Activated CD4-positive, alpha-beta T cell treated with anti-CD3 and anti-CD28 coated beads for 4 hours (primary cell): ENCODE data around the gene PNLIPRP2.

Experiments
- DNase-seq, 2 donors: peaks; one replicate each; pipeline ENCODE4 v3.0.0-alpha.2; 2020

The PNLIPRP2 gene

GRCh38 chr10:116686632-116687031, 65.9 kb downstream of the PNLIPRP2 start:
- no peak for DNase-seq

GRCh38 chr10:116687633-116688032, 66.9 kb downstream of the PNLIPRP2 start:
- DNase-seq = no peak

GRCh38 chr10:116688241-116688711, 67.5 kb downstream of the PNLIPRP2 start:
- DNase-seq = no peak

- no peak for DNase-seq
Measured at GRCh38 chr10:116688741-116689495, 68.2 kb downstream of the PNLIPRP2 start.

GRCh38 chr10:116689744-116690143, 69.0 kb downstream of the PNLIPRP2 start:
- DNase-seq = no peak

GRCh38 chr10:116690356-116691322, 69.9 kb downstream of the PNLIPRP2 start:
- DNase-seq = no peak

GRCh38 chr10:116691635-116692034, 70.9 kb downstream of the PNLIPRP2 start:
- DNase-seq = no peak

- DNase-seq = no peak
Measured at GRCh38 chr10:116692225-116692624, 71.5 kb downstream of the PNLIPRP2 start.

GRCh38 chr10:116694243-116694926, 73.6 kb downstream of the PNLIPRP2 start:
- no peak for DNase-seq
